HG03025 (cell line): Measurements from ENCODE around the gene WDR18.

Experiments
- ATAC-seq: cut with Tn5 transposase; IDR thresholded peaks from one replicate; pipeline ENCODE4 v1.9.1; 2021; ENCODE audit warnings: mild to moderate bottlenecking, moderate library complexity; ENCODE audit not compliant: unreplicated experiment, low FRiP score

Gene WDR18

DNA sequence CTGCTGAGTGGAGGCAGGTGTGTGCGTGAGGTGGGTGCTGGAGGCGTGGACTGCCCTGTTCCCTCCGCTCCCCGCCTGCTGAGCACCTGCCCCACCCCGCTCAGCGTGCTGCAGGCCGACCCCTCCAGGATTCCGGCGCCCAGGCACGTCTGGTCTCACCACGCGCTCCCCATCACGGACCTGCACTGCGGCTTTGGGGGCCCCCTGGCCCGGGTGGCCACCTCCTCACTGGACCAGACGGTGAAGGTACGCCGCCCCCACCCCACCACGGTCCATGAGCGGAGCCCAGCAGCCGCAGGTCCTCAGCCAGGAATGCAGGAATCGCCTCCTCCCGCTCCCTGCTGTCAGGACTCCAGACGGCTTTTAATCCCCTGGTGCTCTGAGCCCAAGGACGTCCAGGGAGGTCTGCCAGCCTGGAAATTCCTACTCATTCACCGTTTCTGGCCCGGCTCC is 6.0 kb downstream of the WDR18 start:
- no peak for ATAC-seq

DNA sequence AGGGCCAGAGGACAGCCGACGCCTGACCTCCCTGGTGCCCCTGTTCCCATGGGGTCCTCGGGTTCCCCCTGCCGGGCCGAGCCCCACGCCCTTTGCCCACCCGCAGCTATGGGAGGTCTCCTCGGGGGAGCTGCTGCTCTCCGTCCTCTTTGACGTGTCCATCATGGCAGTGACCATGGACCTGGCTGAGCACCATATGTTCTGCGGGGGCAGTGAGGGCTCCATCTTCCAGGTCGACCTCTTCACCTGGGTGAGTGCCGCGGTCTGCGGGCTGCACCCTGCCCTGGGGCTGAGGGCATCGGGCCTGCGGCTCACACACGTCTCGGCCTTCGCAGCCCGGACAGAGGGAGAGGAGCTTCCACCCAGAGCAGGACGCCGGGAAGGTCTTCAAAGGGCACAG is 6.6 kb downstream of the WDR18 start:
- ATAC-seq, result no peak

DNA sequence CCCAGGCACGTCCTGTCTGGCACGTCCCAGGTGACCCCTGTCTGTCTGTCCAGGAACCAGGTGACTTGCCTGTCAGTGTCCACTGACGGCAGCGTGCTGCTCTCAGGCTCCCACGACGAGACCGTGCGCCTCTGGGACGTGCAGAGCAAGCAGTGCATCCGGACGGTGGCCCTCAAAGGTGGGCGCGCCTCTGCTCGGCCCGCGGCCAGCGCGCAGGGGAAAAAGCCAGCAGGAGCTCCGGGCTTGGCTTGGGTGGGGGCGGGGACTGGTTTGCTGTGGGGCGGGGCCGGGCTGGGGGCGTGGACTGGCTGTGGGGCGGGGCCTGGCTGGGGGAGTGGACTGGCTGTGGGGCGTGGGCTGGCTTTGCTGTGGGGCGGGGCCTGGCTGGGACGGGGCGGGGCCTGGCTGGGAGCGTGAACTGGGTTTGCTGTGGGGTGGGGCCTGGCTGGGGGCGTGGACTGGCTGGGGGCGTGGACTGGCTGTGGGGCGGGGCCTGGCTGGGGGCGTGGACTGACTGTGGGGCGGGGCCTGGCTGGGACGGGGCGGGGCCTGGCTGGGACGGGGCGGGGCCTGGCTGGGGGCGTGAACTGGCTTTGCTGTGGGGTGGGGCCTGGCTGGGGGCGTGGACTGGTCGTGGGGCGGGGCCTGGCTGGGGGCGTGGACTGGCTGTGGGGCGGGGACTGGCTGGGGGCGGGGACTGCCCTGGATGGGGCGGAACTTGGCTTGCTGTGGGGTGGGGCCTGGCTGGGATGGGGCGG is 7.2 kb downstream of the WDR18 start:
- ATAC-seq, result no peak

DNA sequence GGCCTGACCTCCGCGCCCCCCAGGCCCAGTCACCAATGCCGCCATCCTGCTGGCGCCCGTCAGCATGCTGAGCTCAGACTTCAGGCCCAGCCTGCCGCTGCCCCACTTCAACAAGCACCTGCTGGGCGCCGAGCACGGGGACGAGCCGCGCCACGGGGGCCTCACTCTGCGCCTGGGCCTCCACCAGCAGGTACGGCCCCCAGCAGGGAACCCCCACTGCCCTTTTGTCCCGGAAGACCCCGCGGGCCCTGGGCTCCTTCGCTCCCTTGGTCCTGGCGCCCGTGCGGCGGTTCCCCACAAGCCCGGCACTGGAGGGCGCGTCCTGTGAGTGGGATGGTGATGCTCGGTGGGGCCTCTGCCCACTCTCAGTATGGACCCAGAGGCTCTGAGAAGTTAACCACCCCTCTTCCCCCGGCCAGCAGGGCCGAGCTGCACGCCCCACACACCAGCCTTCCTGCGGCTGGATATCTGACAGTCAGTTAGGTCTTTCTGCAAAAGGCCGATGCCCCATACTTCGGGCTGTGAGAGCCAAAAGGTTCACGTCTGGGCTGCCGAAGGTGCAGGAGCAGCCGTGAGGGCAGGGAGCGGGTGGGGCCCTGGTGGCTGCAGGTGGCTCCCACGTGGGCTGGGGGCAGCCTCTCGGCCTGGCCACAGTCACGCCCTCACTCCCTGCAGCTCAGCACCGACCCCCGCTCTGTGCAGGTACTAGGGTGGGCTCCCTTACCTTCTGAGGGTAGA is 8.0 kb downstream of the WDR18 start:
- no peak for ATAC-seq

DNA sequence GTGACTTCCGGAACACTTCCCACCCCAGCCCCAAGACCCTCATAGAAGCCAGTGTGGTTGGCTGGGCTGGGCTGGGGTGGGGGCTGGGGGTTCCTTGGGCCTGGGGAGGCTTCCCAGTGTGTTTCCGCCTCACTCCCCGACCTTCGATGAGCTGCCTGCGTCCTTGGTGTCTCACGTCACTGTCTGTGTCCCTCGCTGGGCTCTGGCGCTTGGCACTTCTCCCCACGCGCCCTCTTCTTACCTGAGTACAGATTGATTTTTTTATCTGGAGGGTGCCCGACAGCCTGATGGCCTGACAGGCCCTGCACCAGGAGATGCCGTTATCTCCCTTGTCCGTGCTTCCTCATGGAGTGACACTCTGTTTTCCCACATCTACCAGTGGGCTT is 8.5 kb downstream of the WDR18 start:
- no peak for ATAC-seq

DNA sequence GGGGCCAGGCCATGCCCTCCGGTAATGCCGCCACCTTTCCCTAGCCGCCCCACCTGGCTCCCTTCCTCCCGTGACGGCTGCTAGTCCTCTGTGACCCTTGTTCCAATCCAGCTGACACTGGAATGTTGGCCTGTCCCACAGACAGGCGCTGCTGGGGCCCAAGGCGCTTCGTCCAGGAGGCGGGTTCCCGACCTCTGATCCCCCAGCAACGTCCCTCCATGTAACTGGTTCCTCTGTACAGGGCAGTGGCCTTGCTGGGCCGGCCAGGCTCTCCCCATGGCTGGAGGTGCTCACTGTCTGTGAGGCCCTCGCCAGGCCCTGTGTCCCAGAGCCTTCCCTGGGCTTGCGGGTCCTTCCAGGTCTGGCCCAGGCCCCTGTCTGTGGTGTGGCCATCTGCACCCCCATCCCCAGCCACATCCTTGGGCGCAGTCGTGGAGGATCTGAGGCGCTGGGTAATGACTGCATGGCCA is 9.3 kb downstream of the WDR18 start:
- ATAC-seq, result no peak

DNA sequence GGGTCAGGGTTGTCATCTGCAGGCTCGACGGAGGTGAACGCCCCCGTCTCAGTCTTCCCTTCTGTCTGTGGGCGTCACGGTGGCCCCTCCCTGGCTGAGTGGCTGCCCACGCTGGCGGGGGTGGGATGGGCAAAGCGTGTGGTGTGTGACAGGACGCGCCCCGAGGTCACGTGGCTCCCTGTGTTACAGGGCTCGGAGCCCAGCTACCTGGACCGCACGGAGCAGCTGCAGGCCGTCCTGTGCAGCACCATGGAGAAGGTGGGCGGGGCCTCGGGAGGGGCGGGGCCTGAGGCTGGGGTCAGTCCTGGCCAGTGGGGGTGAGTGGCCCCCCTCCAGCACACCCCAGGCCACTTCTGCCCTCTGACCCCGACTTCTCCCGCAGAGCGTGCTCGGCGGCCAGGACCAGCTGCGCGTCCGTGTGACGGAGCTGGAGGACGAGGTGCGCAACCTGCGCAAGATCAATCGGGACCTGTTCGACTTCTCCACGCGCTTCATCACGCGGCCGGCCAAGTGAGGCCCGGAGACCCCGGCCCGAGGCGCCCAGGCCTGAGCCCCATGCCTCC is 9.8 kb downstream of the WDR18 start:
- ATAC-seq, result no peak

DNA sequence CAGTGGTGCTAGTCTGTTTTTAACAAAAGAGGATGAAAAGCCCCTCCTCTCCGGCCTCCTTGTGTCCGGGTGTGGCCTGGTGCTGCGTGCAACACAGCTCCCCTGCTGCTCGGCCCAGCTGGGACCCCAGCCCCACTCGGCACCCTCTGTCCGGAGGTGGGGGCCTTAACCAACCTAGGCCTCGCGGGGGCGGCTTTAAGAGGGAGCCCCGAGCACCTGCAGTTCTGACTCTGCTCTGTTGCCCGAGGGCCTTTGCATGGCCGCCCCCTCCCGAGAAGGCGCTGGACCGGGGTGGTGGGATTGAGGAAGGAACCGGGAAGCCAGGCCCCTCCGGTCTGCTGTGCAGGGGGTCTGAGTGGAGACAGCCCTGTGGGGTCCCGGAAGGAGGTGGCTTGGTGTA is 10.4 kb downstream of the WDR18 start:
- ATAC-seq, result no peak

DNA sequence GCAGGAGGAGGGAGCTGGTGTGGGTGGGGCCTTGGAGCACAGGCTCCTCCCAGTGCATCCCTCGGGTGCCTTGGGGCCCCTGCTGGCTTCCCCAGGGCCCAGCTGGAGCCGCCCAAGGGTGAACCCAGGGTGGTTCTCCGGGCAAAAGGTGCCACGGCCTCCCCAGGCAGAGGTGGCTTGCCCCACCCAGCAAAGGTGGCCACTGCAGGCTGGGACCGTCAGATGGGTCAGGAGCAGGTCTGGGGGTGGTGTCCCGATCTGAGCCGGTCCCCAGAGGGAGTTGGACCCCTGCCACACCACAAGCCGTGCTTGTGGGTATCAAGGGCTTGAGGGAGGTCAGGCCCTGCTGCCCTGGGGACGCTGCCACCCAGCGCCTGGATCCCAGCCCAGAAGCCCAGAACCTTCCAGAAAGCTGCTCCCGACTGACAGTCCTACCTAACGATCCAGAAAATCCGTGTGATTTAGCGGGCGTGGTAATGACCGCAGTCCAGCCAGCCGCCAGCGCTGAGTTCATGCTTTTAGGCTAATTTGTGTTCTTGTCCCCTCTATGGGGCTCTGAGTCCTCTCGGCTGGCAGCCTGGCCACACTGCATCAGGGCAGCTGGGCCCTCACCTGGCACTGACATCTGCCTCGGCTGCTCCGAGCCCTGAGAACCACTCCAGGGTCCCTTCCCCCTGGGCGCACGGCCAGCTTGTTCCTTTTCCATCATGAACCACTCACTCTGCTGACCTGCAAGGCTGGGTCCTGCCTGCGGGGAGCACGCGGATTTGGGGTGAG is 11.1 kb downstream of the WDR18 start:
- ATAC-seq, result no peak

DNA sequence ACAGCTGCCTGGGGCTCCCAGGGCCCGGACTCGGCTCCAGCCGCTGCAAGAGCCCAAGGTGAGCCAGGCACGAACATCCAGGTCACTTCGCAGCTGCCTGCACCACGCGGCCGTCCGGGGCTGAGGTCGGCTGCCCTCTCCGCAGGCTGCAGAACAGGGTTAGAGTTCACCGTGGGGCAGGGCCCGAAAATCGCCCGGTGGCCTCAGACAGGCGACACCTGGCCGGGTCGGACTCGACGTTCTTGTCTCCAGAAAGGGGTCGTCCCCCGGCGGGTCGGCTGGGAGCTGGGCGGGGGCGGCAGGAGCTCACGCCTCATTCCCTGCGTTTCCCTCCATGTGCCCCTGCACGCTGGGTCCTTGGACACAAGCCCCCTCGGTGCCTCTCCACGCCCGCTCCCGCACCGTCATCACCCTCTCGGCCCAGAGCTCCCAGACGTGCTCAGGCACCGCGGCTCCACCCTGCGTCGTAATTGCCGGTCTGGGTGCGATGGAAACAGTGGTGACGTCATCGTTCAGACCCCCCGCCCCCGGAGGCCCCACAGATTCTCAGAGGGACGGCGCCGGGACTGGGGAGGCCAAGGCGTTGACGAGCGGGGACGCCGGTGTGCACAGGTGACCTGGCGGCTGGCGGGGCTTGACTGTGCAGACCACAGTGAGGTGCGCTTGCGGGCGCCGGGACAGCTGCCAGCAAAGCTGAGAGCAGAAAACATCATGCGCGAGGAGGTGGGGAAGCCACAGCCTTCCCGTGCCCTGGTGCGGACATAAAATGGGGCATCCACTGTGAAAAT is 12.1 kb downstream of the WDR18 start:
- ATAC-seq, result no peak

DNA sequence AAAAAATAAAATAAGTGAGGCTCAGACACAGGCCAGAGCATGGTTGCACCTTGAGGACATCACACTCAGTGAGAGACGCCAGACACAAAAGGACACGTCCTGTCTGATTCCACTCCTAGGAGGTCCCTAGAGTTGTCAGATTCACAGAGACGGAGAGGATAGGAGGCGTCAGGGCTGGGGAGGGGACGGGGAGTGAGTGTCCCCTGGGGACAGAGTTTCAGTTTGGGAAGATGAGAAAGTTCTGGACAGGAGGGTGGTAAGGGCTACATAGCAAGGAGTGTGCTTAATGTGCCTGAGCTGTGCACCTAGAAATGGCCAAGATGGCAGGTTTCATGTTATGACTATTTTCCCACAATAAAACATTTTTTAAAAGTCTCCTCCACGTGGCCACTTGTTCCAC is 13.9 kb downstream of the WDR18 start:
- ATAC-seq, result no peak

DNA sequence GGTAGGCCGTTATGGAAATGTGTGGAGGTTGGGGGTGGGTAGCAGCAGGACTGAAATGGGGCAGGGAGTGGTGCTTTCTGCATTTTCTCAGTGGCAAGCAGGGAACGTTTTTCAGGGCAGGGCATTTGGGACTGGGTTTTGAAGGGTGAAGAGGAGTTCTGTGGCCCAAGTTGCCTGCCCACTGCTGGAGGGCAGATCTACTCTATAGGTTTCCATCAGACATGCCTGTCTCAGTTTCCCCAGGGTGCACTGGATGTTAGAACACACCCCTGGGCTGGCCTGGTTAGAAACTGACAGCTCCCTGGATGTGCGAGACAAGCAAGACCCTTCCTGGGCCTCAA is 15.2 kb downstream of the WDR18 start:
- no peak for ATAC-seq

DNA sequence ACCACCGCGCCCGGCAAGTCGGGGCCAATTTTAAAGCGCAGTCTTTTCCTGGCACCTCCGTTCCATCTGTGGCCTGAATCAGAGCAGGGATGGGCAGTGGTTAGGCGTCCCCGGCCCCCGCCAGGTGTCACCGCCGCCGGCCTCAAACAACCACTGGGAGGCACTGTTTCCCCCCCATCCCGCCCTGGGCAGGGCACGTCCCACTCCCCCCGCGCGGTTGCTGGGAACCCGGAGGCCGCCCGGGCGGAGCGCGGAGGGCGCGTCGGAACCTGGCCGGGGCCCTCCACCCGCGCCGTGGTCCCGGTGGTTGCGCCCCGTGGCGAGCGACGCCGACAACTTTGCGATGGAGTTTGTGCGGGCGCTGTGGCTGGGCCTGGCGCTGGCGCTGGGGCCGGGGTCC is 15.9 kb downstream of the WDR18 start, which contains the start of gene GRIN3B:
Gene GRIN3B (plus strand): TSS at position 325 of the 400 bp plus-strand sequence. CDS start 19 bp downstream, at position 344.
- ATAC-seq, result no peak

DNA sequence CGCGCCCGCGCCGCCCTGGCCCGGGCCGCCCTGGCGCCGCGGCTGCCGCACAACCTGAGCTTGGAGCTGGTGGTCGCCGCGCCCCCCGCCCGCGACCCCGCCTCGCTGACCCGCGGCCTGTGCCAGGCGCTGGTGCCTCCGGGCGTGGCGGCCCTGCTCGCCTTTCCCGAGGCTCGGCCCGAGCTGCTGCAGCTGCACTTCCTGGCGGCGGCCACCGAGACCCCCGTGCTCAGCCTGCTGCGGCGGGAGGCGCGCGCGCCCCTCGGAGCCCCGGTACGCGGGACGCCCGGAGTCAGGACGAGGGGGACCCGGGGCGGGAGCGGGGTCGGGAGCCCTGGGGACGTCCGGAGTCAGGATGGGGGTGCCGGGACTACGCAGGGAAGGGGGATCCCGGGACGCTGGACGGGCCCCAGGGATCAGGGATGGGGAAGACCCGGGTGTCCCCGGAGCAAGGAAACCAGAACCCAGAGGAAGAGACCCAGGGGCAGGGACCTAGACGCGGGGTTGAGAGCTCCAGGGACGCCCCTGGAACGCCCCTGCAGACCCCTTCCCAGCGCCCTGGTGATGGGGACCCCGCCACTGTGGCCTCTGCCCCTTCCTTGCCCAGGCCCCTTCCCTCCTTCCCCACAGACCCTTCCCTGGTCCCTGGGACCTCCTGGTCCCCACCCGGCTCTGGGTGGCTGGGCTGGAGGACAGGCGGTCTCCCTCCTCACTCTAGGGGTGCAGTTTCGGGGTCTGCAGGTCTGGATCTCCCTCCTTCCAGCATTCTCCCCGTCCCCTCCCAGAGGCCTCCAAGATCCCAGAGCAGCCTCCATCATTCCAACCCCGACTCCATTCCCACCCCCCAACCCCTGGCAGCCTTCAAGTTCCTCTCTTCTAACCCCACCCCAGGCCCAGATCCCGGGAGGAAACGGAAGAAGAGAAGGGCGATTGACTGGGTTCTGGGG is 16.7 kb downstream of the WDR18 start:
- ATAC-seq, result no peak

DNA sequence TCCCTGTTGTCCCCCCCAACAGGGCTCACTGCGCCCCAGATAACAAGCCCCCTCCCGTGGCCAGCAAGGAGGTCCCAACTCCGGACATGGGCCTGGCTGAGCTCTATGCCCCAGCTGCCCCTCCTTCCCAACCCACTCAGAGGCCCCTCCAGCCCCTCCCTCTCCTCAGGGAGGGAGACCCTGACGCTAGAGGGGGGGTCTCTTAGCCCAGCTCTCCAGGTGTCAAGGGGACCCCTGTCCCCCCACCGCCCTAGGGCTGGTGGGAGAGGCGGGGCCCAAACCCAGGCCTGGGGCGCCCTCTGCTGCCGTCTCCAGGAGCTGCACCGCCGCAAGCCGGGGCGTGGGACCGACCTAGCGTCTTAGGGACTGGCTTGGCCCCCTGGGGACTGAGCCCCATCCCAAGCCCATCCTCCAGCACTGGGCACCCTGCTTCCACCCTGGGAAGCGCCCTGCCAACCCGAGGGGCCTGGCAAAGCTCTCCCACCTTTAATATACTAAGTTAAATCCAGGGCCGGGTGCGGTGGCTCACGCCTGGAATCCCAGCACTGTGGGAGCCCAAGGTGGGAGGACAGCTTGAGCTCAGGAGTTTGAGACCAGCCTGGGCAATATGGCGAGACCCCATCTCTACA is 17.5 kb downstream of the WDR18 start:
- ATAC-seq, result no peak

DNA sequence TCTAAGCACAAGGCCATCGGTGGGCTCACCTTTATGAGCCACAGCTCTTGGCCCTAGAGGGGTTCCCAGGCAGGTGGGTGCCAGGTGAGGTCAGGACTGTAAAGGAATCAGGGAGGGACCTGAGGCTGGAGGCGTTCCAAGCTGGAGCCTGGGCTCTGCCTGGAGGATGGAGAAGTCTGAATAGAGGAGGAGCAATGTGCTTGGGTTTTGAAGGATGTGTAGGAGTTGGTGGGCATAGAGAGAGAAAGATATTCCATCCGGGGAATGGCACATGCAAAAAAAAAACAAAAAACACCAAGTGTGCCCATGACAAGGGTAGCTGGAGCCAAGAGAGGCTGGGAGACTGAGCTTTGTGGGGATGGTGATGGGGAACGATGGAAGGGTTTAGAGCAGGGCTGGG is 18.5 kb downstream of the WDR18 start:
- no peak for ATAC-seq

DNA sequence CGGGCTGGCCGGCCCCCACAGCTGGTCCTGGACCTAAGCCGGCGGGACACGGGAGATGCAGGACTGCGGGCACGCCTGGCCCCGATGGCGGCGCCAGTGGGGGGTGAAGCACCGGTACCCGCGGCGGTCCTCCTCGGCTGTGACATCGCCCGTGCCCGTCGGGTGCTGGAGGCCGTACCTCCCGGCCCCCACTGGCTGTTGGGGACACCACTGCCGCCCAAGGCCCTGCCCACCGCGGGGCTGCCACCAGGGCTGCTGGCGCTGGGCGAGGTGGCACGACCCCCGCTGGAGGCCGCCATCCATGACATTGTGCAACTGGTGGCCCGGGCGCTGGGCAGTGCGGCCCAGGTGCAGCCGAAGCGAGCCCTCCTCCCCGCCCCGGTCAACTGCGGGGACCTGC is 19.1 kb downstream of the WDR18 start:
- ATAC-seq, result no peak

DNA sequence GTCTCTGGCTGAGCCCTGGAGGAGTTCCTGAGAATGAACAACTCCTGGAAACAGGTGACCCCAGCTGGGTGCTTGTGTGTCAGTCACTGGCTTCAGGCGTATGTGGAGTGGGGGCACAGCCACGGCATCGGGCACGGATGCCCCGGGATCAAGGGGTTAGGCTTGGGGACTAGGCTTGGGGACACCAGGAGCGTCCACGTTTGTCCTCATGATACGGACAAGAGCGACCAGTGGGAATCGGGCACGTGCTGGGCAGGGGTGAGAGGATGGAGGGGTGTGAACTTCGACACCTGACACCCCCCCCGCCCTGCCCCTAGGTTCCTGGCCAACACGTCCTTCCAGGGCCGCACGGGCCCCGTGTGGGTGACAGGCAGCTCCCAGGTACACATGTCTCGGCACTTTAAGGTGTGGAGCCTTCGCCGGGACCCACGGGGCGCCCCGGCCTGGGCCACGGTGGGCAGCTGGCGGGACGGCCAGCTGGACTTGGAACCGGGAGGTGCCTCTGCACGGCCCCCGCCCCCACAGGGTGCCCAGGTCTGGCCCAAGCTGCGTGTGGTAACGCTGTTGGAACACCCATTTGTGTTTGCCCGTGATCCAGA is 20.2 kb downstream of the WDR18 start:
- no peak for ATAC-seq
